ENCODE data around the gene ZMIZ1.

ZMIZ1 gene

DNA sequence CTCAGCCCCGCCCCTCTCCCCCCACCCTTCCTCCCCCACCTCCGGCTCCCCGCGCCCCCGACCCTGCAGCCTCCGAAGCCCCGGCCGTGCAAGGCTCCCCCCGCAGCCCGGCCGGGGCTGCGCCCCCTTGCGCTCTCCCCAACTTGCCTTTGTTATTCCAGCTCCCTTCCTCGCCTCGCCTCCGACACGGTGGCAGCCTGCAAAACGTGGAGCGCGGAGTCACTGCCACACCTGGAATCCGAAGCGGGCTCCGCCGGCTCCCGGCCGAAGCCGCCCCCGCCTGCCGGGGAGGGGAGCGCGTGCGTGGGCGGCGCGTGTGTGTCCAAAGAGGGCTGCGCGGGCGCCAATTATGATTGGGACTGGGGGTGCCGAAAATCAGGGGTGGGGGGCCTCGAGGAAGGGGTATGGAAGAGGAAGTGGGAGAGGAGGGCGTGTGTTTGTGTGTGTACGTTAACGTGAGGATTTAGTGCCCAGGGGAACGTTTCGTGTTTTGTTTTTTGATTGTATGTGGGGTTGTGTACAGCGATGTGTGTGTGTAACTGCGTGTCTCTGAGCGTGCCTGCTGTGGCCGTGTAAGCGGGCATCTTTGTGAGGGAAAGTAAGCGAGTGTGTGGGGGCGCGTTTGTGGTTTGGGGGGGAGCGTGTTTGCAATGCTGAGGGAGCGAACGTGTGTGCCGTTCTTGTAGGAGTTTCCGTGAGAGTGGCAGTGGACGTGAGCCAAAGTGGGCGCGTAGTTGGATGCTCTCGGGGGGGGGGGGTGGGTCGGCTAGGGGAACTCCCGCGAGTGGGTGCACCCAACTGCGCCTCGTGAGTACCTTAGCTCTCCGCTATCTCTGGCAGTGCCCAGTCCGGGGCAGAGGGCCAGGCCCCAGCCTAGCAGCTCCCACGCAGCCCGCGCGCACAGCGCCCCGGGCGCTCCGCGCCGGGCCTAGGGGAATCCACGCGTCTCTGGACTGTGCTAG is 1.2 kb upstream of the ZMIZ1 start:
- peak; percentile 71 for DNase-seq

- DNase-seq = no peak
Observed at GRCh38 chr10:79068203-79068561, 584 bp upstream of the ZMIZ1 start.

GRCh38 chr10:79069325-79070080 is 737 bp downstream of the ZMIZ1 start:
- no peak for DNase-seq

DNA sequence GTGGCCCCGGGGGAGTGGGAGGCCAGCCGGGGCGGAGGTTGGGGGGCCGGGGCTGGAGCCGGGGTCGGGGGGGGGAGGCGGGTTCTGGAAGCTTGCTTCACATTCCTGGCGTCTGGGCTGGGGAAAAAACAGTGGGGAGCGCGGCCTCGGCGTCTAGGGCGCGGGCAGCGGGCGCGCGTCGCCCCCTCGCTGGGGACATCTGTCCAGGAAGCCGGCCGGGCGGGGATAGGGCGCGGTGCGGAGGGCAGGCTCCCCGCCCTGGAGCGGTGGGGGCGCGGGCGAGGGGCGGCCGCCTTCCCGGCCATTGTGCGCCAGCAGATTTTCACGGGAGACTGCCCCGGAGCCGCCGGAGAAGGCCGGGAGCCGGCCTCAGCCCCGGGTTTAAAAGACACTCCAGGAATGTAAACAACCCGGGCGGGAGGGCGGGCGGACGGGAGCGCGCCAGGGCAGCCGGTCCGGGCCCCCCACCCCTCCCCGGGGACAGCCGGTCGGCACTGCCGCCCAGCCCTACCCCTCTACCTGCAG is 1.4 kb downstream of the ZMIZ1 start:
- DNase-seq = no peak

GRCh38 chr10:79070606-79071395 is 2.0 kb downstream of the ZMIZ1 start:
- DNase-seq = peak; percentile 32

- no peak for DNase-seq
Observed at GRCh38 chr10:79071396-79071923, 2.7 kb downstream of the ZMIZ1 start.

GRCh38 chr10:79072041-79072441 is 3.3 kb downstream of the ZMIZ1 start:
- no peak for DNase-seq

GRCh38 chr10:79072994-79073645 is 4.4 kb downstream of the ZMIZ1 start:
- no peak for DNase-seq

DNA sequence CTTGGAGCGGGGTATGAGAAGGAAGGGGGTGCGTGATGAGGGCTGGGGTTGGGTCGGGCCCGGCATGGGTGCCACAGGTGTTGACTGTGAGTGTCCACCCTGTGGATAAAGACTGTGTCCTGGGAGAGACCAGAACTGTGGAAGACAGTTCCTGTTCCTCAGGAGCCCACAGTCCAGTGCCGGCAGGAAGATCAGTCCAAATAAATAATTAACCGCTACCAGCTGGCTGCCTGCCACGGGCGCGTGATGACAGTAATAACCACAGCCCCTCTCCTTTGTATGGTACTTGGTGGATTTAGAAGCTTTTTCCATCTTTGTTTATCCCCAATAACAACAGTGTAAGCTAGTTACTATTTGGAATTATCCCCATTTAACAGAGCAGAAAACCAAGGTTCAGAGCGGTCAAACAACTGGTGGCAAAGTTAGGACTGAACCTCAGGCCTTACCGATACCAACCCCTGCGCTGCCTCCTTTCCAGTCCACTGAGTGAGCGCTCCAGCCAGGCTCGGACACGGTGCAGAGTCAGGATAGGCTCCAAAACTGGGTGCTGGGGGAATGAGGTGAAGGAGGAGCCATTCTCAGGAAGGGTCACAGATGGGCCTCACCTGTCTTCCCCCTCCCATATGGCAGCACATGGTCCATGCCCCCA is 5.1 kb downstream of the ZMIZ1 start:
- no peak for DNase-seq

DNA sequence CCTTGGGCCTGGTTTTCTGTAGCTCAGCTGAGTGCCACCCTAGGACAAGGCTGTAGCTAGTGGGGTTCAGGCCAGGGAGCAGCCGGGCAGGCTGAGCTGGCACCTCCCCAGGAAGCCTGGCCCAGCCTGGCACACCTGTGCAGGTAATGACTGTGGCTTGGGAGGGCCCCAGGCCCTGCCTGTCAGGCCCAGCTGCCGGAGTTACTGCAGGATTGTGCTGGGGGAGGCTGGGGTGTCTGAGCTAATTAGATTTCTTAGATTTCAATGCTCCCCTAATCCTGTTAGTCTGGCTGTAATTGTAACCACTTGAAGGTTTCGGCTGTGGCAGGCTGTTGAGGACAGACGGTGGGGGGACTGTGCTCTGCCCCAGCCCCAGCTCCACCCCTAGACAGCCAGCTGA is 6.0 kb downstream of the ZMIZ1 start:
- no peak for DNase-seq

DNA sequence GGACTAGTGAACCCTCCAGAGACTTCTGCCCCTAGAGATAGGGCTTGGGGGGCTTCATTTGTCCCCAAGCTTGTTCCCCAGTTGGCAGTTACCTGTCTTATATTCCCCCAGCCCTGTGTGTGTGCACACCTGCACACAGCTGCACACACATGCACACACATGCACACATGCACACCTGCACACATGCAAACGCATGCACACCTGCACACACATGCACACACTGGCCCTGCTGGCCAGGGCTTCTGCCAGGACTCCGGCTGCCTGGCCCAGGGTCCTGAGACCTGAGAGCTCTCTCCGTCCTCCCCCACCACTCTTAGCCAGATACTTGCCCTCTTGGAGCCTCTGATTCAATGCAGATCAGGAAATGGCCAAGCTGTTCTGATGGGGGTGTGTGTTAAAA is 6.7 kb downstream of the ZMIZ1 start:
- DNase-seq = no peak

GRCh38 chr10:79077488-79078173 is 8.9 kb downstream of the ZMIZ1 start:
- DNase-seq = no peak

DNA sequence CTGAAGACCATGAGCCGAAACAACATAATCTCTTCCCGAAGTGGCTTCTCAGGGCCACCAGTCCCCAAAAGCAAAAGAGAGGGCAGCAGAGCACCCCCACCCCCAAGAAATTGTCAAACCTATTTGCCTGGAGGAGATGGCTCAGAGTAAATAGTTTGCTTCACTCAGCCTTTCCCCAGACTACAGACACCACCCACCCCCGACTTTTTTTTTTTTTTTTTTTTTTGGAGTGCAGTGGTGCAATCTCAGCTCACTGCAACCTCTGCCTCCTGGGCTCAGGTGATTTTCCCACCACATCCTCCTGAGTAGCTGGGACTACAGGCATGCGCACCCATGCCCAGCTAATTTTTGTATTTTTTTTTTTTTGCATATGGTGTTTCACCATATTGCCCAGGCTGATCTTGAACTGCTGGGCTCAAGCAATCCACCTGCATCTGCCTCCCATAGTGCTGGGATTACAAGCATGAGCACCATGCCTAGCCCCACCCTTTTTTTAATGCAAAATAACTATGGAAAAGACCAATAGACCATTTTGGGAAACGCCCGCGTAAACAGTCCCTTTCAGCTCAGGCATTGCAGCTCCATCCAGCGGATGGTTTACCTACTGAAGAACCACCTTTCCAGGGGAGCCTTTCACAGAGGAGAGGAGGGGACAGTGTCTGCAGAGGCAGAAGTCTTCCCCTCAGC is 9.7 kb downstream of the ZMIZ1 start:
- no peak for DNase-seq

- DNase-seq = no peak
Observed at GRCh38 chr10:79079054-79079397, 10.3 kb downstream of the ZMIZ1 start.

DNA sequence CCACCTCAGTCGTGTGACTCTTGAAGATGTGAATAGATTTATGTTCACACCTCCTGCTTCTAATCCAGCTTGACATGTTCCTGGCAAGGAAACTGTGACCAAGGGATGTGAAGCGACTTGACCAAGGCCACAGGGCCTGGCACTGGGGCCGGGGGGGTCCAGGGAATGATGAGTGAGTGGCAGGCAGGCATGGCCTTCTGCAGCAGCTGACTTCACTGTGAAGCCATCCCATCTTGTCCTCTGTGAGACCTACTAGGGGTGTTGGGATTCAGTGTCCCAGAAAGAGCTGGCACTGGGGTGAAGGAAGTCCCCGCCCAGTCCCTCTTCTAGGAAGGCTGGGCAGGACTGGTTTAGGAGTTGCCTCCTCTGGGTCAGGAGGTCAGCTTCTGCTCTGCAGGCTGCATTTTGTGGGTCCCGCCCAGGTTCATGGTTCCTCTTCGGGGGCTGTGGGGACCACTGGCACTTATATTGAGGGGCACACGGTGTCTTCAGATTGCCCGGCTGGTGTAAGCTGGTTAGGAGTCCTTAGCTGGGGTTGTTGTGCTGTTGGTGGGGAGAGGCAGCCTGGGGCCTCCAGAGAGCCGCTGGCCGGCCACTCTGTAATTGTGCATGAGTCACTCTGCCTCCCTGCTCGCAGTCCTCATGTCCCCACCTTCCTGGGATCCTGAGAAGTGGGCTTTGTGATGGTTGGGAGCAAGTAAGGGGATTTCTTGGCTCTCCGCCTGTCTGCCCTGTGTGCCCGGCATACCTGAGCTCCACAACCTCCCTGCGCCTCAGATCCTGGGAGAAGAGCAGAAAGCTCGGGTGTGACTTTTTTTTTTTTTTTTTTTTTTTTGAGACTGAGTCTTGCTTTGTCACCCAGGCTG is 11.0 kb downstream of the ZMIZ1 start:
- no peak for DNase-seq

DNA sequence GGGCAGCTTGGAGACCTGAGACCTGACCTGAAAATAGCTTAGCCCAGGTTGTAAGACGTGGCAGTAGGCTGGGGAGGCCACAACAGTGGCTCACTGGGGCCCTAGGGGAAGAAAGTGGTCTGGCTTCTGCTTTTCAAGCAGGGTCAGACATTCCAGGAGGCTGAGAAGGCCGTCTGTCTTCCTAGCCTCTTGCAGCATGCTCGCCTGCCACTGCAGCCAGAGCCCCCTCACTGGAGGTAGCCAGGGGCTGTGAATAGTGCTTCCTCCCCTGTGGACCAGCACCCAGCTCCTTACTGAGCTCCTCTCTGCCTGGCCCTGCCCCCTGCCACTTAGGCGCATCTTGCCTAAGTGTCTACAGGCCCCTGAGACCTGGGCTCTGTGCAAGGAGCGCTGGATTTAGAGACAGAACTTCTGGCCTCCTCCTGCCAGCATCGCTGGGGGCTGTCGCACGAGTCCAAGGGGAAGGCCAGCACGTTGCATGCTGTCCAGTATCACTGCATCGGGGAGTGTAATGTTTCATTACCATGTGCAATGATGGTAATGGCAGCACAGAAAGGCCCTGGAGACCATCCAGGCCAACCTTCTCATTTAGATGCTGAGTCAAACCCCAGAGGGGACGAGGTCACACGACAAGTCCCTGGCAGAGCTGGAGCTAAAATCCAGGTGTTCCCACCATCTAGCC is 12.7 kb downstream of the ZMIZ1 start:
- DNase-seq = no peak

GRCh38 chr10:79082035-79082373 is 13.2 kb downstream of the ZMIZ1 start:
- DNase-seq = no peak

DNA sequence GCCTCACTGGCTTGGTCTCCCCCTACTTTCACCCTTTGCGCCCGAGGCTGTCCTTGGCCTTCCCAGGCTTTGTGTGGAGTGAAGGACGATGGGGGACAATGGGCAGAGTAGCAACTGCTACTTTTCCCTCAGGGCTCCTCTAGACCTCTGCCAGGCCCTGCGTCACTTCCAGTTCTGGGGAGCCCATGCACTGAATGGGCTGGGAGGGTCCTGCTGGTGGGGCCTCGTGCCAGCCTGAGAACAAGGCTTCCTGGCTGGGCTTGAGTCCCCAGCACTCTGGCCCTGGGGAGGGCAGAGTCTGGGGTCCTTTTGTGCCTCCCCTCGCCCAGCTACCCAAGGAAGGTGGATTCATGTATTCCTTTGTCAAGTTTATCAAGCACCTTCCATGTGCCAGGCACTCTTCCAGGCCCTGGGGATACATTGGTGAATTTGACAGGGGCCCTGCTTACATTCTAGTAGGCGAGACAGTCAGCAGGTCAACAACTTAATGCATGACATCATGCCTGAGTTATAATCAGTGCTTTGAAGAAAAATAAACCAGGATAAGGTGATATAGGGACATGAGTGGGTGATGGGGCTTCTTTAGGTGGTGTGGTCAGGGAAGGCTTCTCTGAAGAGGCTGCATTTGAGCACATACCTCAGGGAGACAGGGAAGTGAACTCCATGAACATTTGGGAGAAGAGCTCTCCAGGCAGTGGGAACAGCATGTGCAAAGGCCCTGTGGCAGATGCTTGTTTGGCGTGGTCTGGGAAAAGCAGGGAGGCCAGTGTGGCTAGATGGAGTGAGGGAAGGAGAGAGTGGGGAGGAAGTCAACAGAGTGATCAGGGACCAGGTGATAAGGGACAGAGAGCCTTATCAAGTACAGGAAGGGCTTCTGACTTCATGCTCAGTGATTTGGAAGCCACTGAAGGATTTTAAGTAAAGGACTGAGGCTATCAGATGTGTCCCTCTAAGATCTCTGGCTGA is 14.1 kb downstream of the ZMIZ1 start:
- no peak for DNase-seq
